ENCODE measurements around the gene OCEL1. TPM values are rescaled to one million over a fixed set of nuclear protein-coding genes. Genes with fewer than 3 reads are reported as not detected.

OCEL1 gene
- total and polyA plus RNA-seq, 10 of the 15 experiments (the other 5 are each of a cell fraction or from before 2014, with no cell fraction given): 2.8 to 18.2 (median 7.4) TPM

- no peak overlapping the region for H3K4me3 ChIP-seq
- ATAC-seq (no peak), DNase-seq (ENCODE audit: low read depth, low spot score) (no peak), FAIRE-seq (no peak)
- CTCF ChIA-PET: interaction anchor here (1.0 to 3.9 kb wide), 3 partner anchors 23 to 170 kb away, joined by 3 to 24 read pairs (median 15); no protein-coding TSS in a partner anchor
- intact Hi-C loops (cut with micrococcal nuclease; ENCODE audit: unreplicated experiment) (no loop called here), in situ Hi-C loops (cut with MboI) (no loop called here)
- POLR2A ChIA-PET: interaction anchor here (0.8 to 3.3 kb wide), 2 partner anchors 11 to 77 kb away, joined by 3 to 31 read pairs; partner anchors contain the start of gene OCEL1
- 82% methylated on average over 18 of the region's 18 CpGs for WGBS (ENCODE audit: insufficient coverage, insufficient replicate concordance, low lambda C conversion rate, missing lambda C conversion rate)
- no peak overlapping the region for H3K9ac ChIP-seq (ENCODE audit: control insufficient read depth, insufficient read depth, low read length)
- SMC1A ChIA-PET (ENCODE audit: uncharacterized antibody, unreplicated experiment): no interaction called here
- H3K27me3 ChIP-seq (replicated peaks in 1 of 2; ENCODE audit: control insufficient read depth in 2 of 2, insufficient read depth in 2 of 2, low read length in 1 of 2): no peaks in the 10 kb centered on the region
- no peaks in the 10 kb centered on the region for H3K9me3 ChIP-seq (replicated peaks; ENCODE audit: control insufficient read depth, insufficient read depth, low read length)
- no peak overlapping the region for H2AFZ ChIP-seq (ENCODE audit: control insufficient read depth, low read depth, low read length)
- H4K20me1 ChIP-seq (ENCODE audit: control insufficient read depth, insufficient read depth): no peaks in the 10 kb centered on the region
- no TSS peak for BruUV-seq (replicated peaks)
- H3K4me2 ChIP-seq (ENCODE audit: control insufficient read depth, insufficient read depth): no peak overlapping the region
- no peak for TF ChIP-seq SPI1 (IDR thresholded peaks at IDR 0.05; ENCODE audit: borderline replicate concordance, insufficient read depth, low read depth, low read length)
- no peak for TF ChIP-seq BMI1 (IDR thresholded peaks at IDR 0.05; ENCODE audit: borderline replicate concordance)
- TF ChIP-seq POLR2AphosphoS2 (IDR thresholded peaks at IDR 0.05; ENCODE audit: low read depth, low read length): no peak
- TF ChIP-seq TAF1 (IDR thresholded peaks at IDR 0.05; ENCODE audit: borderline replicate concordance, low read depth, low read length): no peak
- TF ChIP-seq CBX5 (IDR thresholded peaks at IDR 0.05; ENCODE audit: low read depth): no peak
- no peak for TF ChIP-seq RAD21 (IDR thresholded peaks at IDR 0.05; ENCODE audit: insufficient read depth, low read depth, low read length)
- TF ChIP-seq, protein P1, sequence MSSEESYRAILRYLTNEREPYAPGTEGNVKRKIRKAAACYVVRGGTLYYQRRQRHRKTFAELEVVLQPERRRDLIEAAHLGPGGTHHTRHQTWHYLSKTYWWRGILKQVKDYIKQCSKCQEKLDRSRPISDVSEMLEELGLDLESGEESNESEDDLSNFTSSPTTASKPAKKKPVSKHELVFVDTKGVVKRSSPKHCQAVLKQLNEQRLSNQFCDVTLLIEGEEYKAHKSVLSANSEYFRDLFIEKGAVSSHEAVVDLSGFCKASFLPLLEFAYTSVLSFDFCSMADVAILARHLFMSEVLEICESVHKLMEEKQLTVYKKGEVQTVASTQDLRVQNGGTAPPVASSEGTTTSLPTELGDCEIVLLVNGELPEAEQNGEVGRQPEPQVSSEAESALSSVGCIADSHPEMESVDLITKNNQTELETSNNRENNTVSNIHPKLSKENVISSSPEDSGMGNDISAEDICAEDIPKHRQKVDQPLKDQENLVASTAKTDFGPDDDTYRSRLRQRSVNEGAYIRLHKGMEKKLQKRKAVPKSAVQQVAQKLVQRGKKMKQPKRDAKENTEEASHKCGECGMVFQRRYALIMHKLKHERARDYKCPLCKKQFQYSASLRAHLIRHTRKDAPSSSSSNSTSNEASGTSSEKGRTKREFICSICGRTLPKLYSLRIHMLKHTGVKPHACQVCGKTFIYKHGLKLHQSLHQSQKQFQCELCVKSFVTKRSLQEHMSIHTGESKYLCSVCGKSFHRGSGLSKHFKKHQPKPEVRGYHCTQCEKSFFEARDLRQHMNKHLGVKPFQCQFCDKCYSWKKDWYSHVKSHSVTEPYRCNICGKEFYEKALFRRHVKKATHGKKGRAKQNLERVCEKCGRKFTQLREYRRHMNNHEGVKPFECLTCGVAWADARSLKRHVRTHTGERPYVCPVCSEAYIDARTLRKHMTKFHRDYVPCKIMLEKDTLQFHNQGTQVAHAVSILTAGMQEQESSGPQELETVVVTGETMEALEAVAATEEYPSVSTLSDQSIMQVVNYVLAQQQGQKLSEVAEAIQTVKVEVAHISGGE (CRISPR knock-in tag; IDR thresholded peaks at IDR 0.05): no peak
- TF ChIP-seq E2F8 (IDR thresholded peaks at IDR 0.05; ENCODE audit: low read depth, partially characterized antibody): no peak
- TF ChIP-seq CEBPB (IDR thresholded peaks at IDR 0.05; ENCODE audit: borderline replicate concordance in 1 of 2, low read depth in 2 of 2, low read length in 2 of 2): no peak
- TF ChIP-seq KLF5 (IDR thresholded peaks at IDR 0.05; ENCODE audit: partially characterized antibody): no peak
- no peak for TF ChIP-seq RELA (IDR thresholded peaks at IDR 0.05; ENCODE audit: borderline replicate concordance, partially characterized antibody)
- no peak overlapping the region for H3K27ac ChIP-seq (ENCODE audit: control insufficient read depth, insufficient read depth)
- RAD21 ChIA-PET (ENCODE audit: unreplicated experiment): interaction anchor here (3.1 kb wide), 1 partner anchor 170 kb away, joined by 21 read pairs; no protein-coding TSS in a partner anchor
- H3K4me1 ChIP-seq (ENCODE audit: control insufficient read depth, insufficient read depth, low read length): peaks cover 4% of the 10 kb centered on the region; the same call in 1 of the 2 replicates
- H3K79me2 ChIP-seq (ENCODE audit: control insufficient read depth, insufficient read depth, low read length): peaks cover 10% of the 10 kb centered on the region
- H3K36me3 ChIP-seq (ENCODE audit: control insufficient read depth in 2 of 2, insufficient read depth in 2 of 2, low read length in 1 of 2): peaks cover 0 to 2% of the 10 kb centered on the region in 2 experiments; a peak in 1 of 4 replicates
Measured at GRCh38 chr19:17236811-17237543, 11.0 kb downstream of the OCEL1 start.
